ENCODE measurements around the gene EEF1AKMT1. TPM values are rescaled to one million over a fixed set of nuclear protein-coding genes. Genes with fewer than 3 reads are reported as not detected.
"Not testable (repeated sequence)": the region's sequence is repeated elsewhere in the genome, so short reads cannot be mapped to it uniquely, and the experiment has no call there.

Gene EEF1AKMT1
- total RNA-seq, 4 donors from 2014 or later: 5.9 to 8.5 (median 8.0) TPM

- Histone ChIP-seq H3K9me3 (no peaks in the 10 kb centered on the region), H3K4me1 (no peaks in the 10 kb centered on the region), H3K4me3 (no peak overlapping the region), H3K36me3 (no peaks in the 10 kb centered on the region), H3K27ac (no peak overlapping the region), H3K27me3 (no peaks in the 10 kb centered on the region)
- intact Hi-C loops (cut with DNase I; ENCODE audit: low total_unique reads): no loop called here
- in situ Hi-C loops (cut with MboI; ENCODE audit: low sequenced_read_pairs in 4 of 4): no loop called here
- TF ChIP-seq CTCF (IDR thresholded peaks at IDR 0.05 in 4 of 5, conservative IDR thresholded peaks at IDR 0.05 in 1 of 5) (no peak), POLR2A (IDR thresholded peaks at IDR 0.05) (no peak)
- ATAC-seq: no peak
- no peak for DNase-seq
Observed at GRCh38 chr13:20760872-20761271, 12.9 kb downstream of the EEF1AKMT1 start.

GRCh38 chr13:20754009-20754408 lies 19.8 kb downstream of the EEF1AKMT1 start:
- DNase-seq: no peak

DNA sequence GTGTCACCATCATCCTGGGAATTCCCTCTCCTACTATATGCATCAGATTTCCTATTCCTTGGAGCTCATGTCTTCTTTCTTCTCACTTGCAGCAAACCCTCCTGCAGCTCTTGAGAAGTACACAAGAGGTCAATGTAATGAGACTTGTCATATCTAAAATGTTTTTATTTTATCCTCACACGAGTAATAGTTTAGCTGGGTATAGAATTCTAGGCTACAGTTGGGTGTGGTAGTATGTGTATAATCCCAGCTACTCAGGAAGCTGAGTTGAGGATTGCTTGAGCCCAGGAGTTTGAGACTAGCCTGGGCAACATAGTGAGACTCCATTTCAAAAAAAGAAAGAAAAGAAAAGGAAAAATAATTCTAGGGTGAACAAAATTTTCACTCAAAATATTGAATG lies 24.4 kb downstream of the EEF1AKMT1 start:
- no peak for ATAC-seq
- H3K9me3 ChIP-seq: peaks cover 0 to 5% (median 0%) of the 10 kb centered on the region in 3 donors

More at GRCh38 chr13:20754009-20754408, 19.8 kb downstream of the EEF1AKMT1 start:
- Histone ChIP-seq H3K4me1 (peaks cover 0 to 5% of the 10 kb centered on the region in 2 donors), H3K36me3 (peaks cover 0 to 12% of the 10 kb centered on the region in 2 donors), H3K27me3 (no peaks in the 10 kb centered on the region), H3K27ac (no peak overlapping the region), H3K4me3 (no peak overlapping the region), H3K9me3 (peaks cover 0 to 5% (median 0%) of the 10 kb centered on the region in 3 donors)
- in situ Hi-C loops (cut with MboI; ENCODE audit: low sequenced_read_pairs in 4 of 4): no loop called here
- TF ChIP-seq CTCF (IDR thresholded peaks at IDR 0.05 in 4 of 5, conservative IDR thresholded peaks at IDR 0.05 in 1 of 5) (no peak), POLR2A (IDR thresholded peaks at IDR 0.05) (no peak)
- intact Hi-C loops (cut with DNase I; ENCODE audit: low total_unique reads): no loop called here
- no peak for ATAC-seq

DNA sequence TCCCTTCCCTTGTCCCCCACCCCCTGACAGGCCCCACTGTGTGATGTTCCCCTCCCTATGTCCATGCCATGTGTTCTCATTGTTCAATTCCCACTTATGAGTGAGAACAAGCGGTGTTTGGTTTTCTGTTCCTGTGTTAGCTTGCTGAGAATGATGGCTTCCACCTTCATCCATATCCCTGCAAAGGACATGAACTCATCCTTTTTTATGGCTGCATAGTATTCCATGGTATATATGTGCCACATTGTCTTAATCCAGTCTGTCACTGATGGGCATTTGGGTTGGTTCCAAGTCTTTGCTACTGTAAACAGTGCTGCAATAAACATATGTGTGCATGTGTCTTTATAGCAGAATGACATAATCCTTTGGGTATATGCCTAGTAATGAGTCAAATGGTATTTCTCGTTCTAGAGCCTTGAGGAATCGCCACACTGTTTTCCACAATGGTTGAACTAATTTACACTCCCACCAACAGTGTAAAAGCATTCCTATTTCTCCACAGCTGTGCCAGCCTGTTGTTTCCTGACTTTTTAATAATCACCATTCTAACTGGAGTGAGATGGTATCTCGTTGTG lies 29.8 kb downstream of the EEF1AKMT1 start:
- H3K4me1 ChIP-seq; H3K9me3 ChIP-seq; ATAC-seq; H3K4me3 ChIP-seq; H3K36me3 ChIP-seq; intact Hi-C loops (cut with DNase I; ENCODE audit: low total_unique reads); in situ Hi-C loops (cut with MboI; ENCODE audit: low sequenced_read_pairs in 4 of 4); H3K27me3 ChIP-seq; H3K27ac ChIP-seq; DNase-seq: not testable (repeated sequence)

More for the DNA sequence above, 24.4 kb downstream of the EEF1AKMT1 start:
- Histone ChIP-seq H3K27ac (no peak overlapping the region), H3K27me3 (no peaks in the 10 kb centered on the region), H3K4me1 (no peaks in the 10 kb centered on the region), H3K36me3 (peaks cover 0 to 12% of the 10 kb centered on the region in 2 donors), H3K4me3 (no peak overlapping the region)
- intact Hi-C loops (cut with DNase I; ENCODE audit: low total_unique reads) (no loop called here), in situ Hi-C loops (cut with MboI; ENCODE audit: low sequenced_read_pairs in 4 of 4) (no loop called here)
- TF ChIP-seq CTCF (IDR thresholded peaks at IDR 0.05 in 4 of 5, conservative IDR thresholded peaks at IDR 0.05 in 1 of 5) (no peak), POLR2A (IDR thresholded peaks at IDR 0.05) (no peak)
- no peak for DNase-seq

DNA sequence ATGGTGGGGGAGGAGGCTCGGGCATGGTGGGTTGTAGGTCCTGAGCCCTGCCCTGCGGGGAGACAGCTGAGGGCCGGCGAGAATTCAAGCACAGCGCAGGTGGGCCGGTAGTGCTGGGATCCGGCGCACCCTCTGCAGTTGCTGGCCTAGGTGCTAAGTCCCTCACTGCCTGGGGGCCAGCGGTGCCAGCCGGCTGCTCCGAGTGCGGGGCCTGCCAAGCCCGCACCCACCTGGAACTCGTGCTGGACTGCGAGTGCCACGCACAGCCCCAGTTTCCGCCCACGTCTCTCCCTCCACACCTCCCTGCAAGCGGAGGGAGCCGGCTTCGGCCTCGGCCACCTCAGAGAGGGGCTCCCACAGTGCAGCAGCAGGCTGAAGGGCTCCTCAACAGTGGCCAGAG lies 33.7 kb downstream of the EEF1AKMT1 start:
- H3K4me1 ChIP-seq: no peaks in the 10 kb centered on the region
- H3K4me3 ChIP-seq: no peak overlapping the region
- H3K9me3 ChIP-seq: no peaks in the 10 kb centered on the region
- H3K27ac ChIP-seq: no peak overlapping the region
- in situ Hi-C loops (cut with MboI; ENCODE audit: low sequenced_read_pairs in 4 of 4): no loop called here
- ATAC-seq (no peak), DNase-seq (no peak)
- H3K27me3 ChIP-seq: no peaks in the 10 kb centered on the region
- TF ChIP-seq POLR2A (IDR thresholded peaks at IDR 0.05): no peak
- TF ChIP-seq CTCF (IDR thresholded peaks at IDR 0.05 in 4 of 5, conservative IDR thresholded peaks at IDR 0.05 in 1 of 5): no peak
- intact Hi-C loops (cut with DNase I; ENCODE audit: low total_unique reads): no loop called here
- no peaks in the 10 kb centered on the region for H3K36me3 ChIP-seq
